ENCODE measurements around the gene TMEM212.

TMEM212 gene

GRCh38 chr3:171809861-171810628 is 33.1 kb upstream of the TMEM212 start, which contains the start of gene PLD1:
Gene PLD1, minus strand, starts transcription at chr3:171810483. Its CDS starts 72,432 bp downstream, at chr3:171738051.
- TF ChIP-seq POLR2AphosphoS5 (IDR thresholded peaks at IDR 0.05; ENCODE audit: low read depth) = peak; percentile 74; the same call in 1 of the 2 replicates
- no peak for TF ChIP-seq SPI1 (IDR thresholded peaks at IDR 0.05; ENCODE audit: borderline replicate concordance, low read depth)
- no peak for TF ChIP-seq REST (IDR thresholded peaks at IDR 0.05; ENCODE audit: insufficient replicate concordance, low read depth)
- 0 out of 2 replicates have a peak, but pooled peaks have one; percentile 34 for TF ChIP-seq GABPA (IDR thresholded peaks at IDR 0.05; ENCODE audit: low read depth)
- TF ChIP-seq CTCF (IDR thresholded peaks at IDR 0.05; ENCODE audit: insufficient read depth, low read length) = no peak
- Histone ChIP-seq H3K4me3 (replicated peaks; ENCODE audit: insufficient read depth, low read length) (peak within 1 kb of the TSS; percentile 85), H3K27me3 (ENCODE audit: insufficient read depth, poor library complexity, severe bottlenecking) (no peaks in the 10 kb centered on the region), H3K27ac (replicated peaks) (peak within 1 kb of the TSS; percentile 84)
- DNase-seq (ENCODE audit: low read depth in 1 of 2, low spot score in 1 of 2) = peak; percentile 45 to 87

DNA sequence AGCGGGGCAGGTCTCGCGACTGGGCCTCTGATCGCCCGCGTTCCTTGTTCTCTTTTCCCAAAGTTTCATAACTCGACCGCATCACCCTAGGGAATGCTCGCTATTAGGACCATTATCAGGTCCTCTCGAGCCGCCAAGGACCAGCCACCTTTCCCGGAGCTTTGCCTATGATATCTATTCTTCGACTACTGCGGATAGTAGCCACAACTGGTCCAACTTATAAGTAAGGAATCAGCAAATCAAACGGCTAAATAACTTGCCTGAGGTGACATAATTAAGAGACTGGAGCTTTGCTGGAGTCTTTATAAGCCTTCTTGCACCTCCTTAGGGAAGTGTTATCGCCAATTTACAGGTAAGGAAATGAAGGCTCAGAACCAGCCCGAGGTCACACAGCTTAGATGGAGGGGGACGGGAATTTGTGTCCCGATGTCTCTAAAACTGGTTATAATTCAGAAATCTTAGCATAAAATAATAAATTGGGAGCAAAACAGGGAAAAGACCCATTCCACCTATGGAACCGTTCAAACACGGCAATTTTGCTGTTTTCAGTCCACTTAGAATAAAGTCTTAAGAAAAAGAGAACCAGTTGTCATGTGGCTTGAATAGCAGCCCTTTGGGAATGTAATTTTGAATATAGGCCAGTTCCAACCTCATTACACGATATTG is 32.4 kb upstream of the TMEM212 start:
- TF ChIP-seq CTCF (IDR thresholded peaks at IDR 0.05; ENCODE audit: insufficient read depth, low read length) = no peak
- TF ChIP-seq POLR2AphosphoS5 (IDR thresholded peaks at IDR 0.05; ENCODE audit: low read depth) = no peak
- TF ChIP-seq REST (IDR thresholded peaks at IDR 0.05; ENCODE audit: insufficient replicate concordance, low read depth) = no peak
- no peak for TF ChIP-seq GABPA (IDR thresholded peaks at IDR 0.05; ENCODE audit: low read depth)
- TF ChIP-seq SPI1 (IDR thresholded peaks at IDR 0.05; ENCODE audit: borderline replicate concordance, low read depth) = no peak
- no peaks in the 10 kb centered on the region for H3K27me3 ChIP-seq (ENCODE audit: insufficient read depth, poor library complexity, severe bottlenecking)
- peak overlapping the region; percentile 85 for H3K4me3 ChIP-seq (replicated peaks; ENCODE audit: insufficient read depth, low read length)
- no peak for DNase-seq (ENCODE audit: low read depth in 1 of 2, low spot score in 1 of 2)
- peak overlapping the region; percentile 84 for H3K27ac ChIP-seq (replicated peaks)

GRCh38 chr3:171811295-171811912 is 31.7 kb upstream of the TMEM212 start:
- no peak for TF ChIP-seq CTCF (IDR thresholded peaks at IDR 0.05; ENCODE audit: insufficient read depth, low read length)
- no peak for TF ChIP-seq GABPA (IDR thresholded peaks at IDR 0.05; ENCODE audit: low read depth)
- no peak for TF ChIP-seq REST (IDR thresholded peaks at IDR 0.05; ENCODE audit: insufficient replicate concordance, low read depth)
- TF ChIP-seq POLR2AphosphoS5 (IDR thresholded peaks at IDR 0.05; ENCODE audit: low read depth) = no peak
- no peak for TF ChIP-seq SPI1 (IDR thresholded peaks at IDR 0.05; ENCODE audit: borderline replicate concordance, low read depth)
- no peak overlapping the region; the same call in 1 of the 2 replicates for H3K4me3 ChIP-seq (replicated peaks; ENCODE audit: insufficient read depth, low read length)
- DNase-seq (ENCODE audit: low read depth in 1 of 2, low spot score in 1 of 2) = peak; percentile 71 to 85
- H3K27ac ChIP-seq (replicated peaks) = peak overlapping the region; percentile 84
- H3K27me3 ChIP-seq (ENCODE audit: insufficient read depth, poor library complexity, severe bottlenecking) = no peaks in the 10 kb centered on the region
